Dermis microvascular lymphatic vessel endothelial cell (primary cell): Measurements from ENCODE around the gene UQCC2. TPM values are rescaled to one million over a fixed set of nuclear protein-coding genes. Genes with fewer than 3 reads are reported as not detected.

Experiments used
- DNase-seq, 2 donors: peaks; one replicate each; pipeline versions ENCODE4 v3.0.0 to v3.0.0-alpha.2; 2010; ENCODE audit warnings: low read depth in 2 of 2
- total RNA-seq: library from RNA; depleted of rRNA; stranded (reverse); fragments of >200 nt; gene quantifications from 2 replicates; pipeline ENCODE4 v1.2.1, GENCODE V29; 2014

Gene UQCC2
- total RNA-seq, 1 donor from 2014 or later: 21.2 TPM

GRCh38 chr6:33725891-33726673 is 14.6 kb upstream of the UQCC2 start:
- DNase-seq: no peak

- no peak for DNase-seq
These were observed 13.7 kb upstream of the UQCC2 start for GRCh38 chr6:33725222-33725621.

GRCh38 chr6:33724102-33725023 is 12.9 kb upstream of the UQCC2 start:
- DNase-seq: no peak

GRCh38 chr6:33723371-33724085 is 12.0 kb upstream of the UQCC2 start:
- no peak for DNase-seq

GRCh38 chr6:33722103-33722623 is 10.7 kb upstream of the UQCC2 start:
- no peak for DNase-seq

- no peak for DNase-seq
These were observed 10.0 kb upstream of the UQCC2 start for GRCh38 chr6:33721508-33721907.

- DNase-seq: no peak
These were observed 9.5 kb upstream of the UQCC2 start for GRCh38 chr6:33720998-33721397.

GRCh38 chr6:33719326-33719987 is 8.0 kb upstream of the UQCC2 start:
- no peak for DNase-seq

- DNase-seq: no peak
These were observed 7.2 kb upstream of the UQCC2 start for GRCh38 chr6:33718713-33719112.

- peak in 1 of 2 donors; percentile 15 for DNase-seq
These were observed 6.5 kb upstream of the UQCC2 start for GRCh38 chr6:33717934-33718455.

- no peak for DNase-seq
These were observed 5.6 kb upstream of the UQCC2 start for GRCh38 chr6:33716890-33717632.

- DNase-seq: no peak
These were observed 4.9 kb upstream of the UQCC2 start for GRCh38 chr6:33716379-33716778.

GRCh38 chr6:33714385-33715040 is 3.0 kb upstream of the UQCC2 start:
- no peak for DNase-seq

GRCh38 chr6:33713786-33714185 is 2.3 kb upstream of the UQCC2 start:
- no peak for DNase-seq

- DNase-seq: no peak
These were observed 1.4 kb upstream of the UQCC2 start for GRCh38 chr6:33712914-33713313.

- peak in 1 of 2 donors; percentile 14 for DNase-seq
These were observed 991 bp downstream of the UQCC2 start for GRCh38 chr6:33710296-33711121.

- DNase-seq: no peak
These were observed 1.8 kb downstream of the UQCC2 start for GRCh38 chr6:33709605-33710295.
